Measurements from ENCODE around the gene KLF7. TPM values are rescaled to one million over a fixed set of nuclear protein-coding genes. Genes with fewer than 3 reads are reported as not detected.

KLF7 gene
- total RNA-seq, 1 experiment from 2014 or later, result 19.9 TPM

- DNase-seq, result no peak
- Histone ChIP-seq H3K36me3 (replicated peaks; ENCODE audit: control insufficient read depth, insufficient read depth, low read length) (no peaks in the 10 kb centered on the region), H3K4me3 (ENCODE audit: insufficient read depth, low read depth, low read length) (no peak overlapping the region), H3K27me3 (ENCODE audit: control insufficient read depth, insufficient read depth, low read length) (no peaks in the 10 kb centered on the region)
Observed at GRCh38 chr2:207073412-207073800, 92.3 kb downstream of the KLF7 start.

GRCh38 chr2:207072571-207072970, 93.2 kb downstream of the KLF7 start:
- Histone ChIP-seq H3K36me3 (replicated peaks; ENCODE audit: control insufficient read depth, insufficient read depth, low read length) (no peaks in the 10 kb centered on the region), H3K27me3 (ENCODE audit: control insufficient read depth, insufficient read depth, low read length) (no peaks in the 10 kb centered on the region), H3K4me3 (ENCODE audit: insufficient read depth, low read depth, low read length) (no peak overlapping the region)
- DNase-seq, result no peak

- H3K36me3 ChIP-seq (replicated peaks; ENCODE audit: control insufficient read depth, insufficient read depth, low read length), result no peaks in the 10 kb centered on the region
- H3K4me3 ChIP-seq (ENCODE audit: insufficient read depth, low read depth, low read length), result no peak overlapping the region
- no peak for DNase-seq
- no peaks in the 10 kb centered on the region for H3K27me3 ChIP-seq (ENCODE audit: control insufficient read depth, insufficient read depth, low read length)
Observed at GRCh38 chr2:207071820-207072219, 93.9 kb downstream of the KLF7 start.

GRCh38 chr2:207067473-207067872, 98.3 kb downstream of the KLF7 start:
- H3K27me3 ChIP-seq (ENCODE audit: control insufficient read depth, insufficient read depth, low read length), result no peaks in the 10 kb centered on the region
- H3K4me3 ChIP-seq (ENCODE audit: insufficient read depth, low read depth, low read length), result no peak overlapping the region
- no peaks in the 10 kb centered on the region for H3K36me3 ChIP-seq (replicated peaks; ENCODE audit: control insufficient read depth, insufficient read depth, low read length)
- DNase-seq, result no peak

GRCh38 chr2:207066791-207067460, 98.8 kb downstream of the KLF7 start:
- Histone ChIP-seq H3K36me3 (replicated peaks; ENCODE audit: control insufficient read depth, insufficient read depth, low read length) (no peaks in the 10 kb centered on the region), H3K27me3 (ENCODE audit: control insufficient read depth, insufficient read depth, low read length) (no peaks in the 10 kb centered on the region), H3K4me3 (ENCODE audit: insufficient read depth, low read depth, low read length) (no peak overlapping the region)
- no peak for DNase-seq

GRCh38 chr2:207066166-207066565, 99.6 kb downstream of the KLF7 start:
- H3K36me3 ChIP-seq (replicated peaks; ENCODE audit: control insufficient read depth, insufficient read depth, low read length), result no peaks in the 10 kb centered on the region
- no peak overlapping the region for H3K4me3 ChIP-seq (ENCODE audit: insufficient read depth, low read depth, low read length)
- no peak for DNase-seq
- H3K27me3 ChIP-seq (ENCODE audit: control insufficient read depth, insufficient read depth, low read length), result no peaks in the 10 kb centered on the region

GRCh38 chr2:207064128-207064690, 101.5 kb downstream of the KLF7 start:
- Histone ChIP-seq H3K27me3 (ENCODE audit: control insufficient read depth, insufficient read depth, low read length) (no peaks in the 10 kb centered on the region), H3K4me3 (ENCODE audit: insufficient read depth, low read depth, low read length) (no peak overlapping the region), H3K36me3 (replicated peaks; ENCODE audit: control insufficient read depth, insufficient read depth, low read length) (no peaks in the 10 kb centered on the region)
- DNase-seq, result no peak

- Histone ChIP-seq H3K27me3 (ENCODE audit: control insufficient read depth, insufficient read depth, low read length) (no peaks in the 10 kb centered on the region), H3K4me3 (ENCODE audit: insufficient read depth, low read depth, low read length) (no peak overlapping the region), H3K36me3 (replicated peaks; ENCODE audit: control insufficient read depth, insufficient read depth, low read length) (no peaks in the 10 kb centered on the region)
- DNase-seq, result no peak
Observed at GRCh38 chr2:207061181-207061580, 104.6 kb downstream of the KLF7 start.

GRCh38 chr2:207055257-207055656, 110.5 kb downstream of the KLF7 start:
- Histone ChIP-seq H3K36me3 (replicated peaks; ENCODE audit: control insufficient read depth, insufficient read depth, low read length) (no peaks in the 10 kb centered on the region), H3K4me3 (ENCODE audit: insufficient read depth, low read depth, low read length) (no peak overlapping the region), H3K27me3 (ENCODE audit: control insufficient read depth, insufficient read depth, low read length) (no peaks in the 10 kb centered on the region)
- DNase-seq, result no peak

- Histone ChIP-seq H3K4me3 (ENCODE audit: insufficient read depth, low read depth, low read length) (no peak overlapping the region), H3K27me3 (ENCODE audit: control insufficient read depth, insufficient read depth, low read length) (no peaks in the 10 kb centered on the region), H3K36me3 (replicated peaks; ENCODE audit: control insufficient read depth, insufficient read depth, low read length) (no peaks in the 10 kb centered on the region)
- DNase-seq, result no peak
Observed at GRCh38 chr2:207054521-207054920, 111.2 kb downstream of the KLF7 start.

- Histone ChIP-seq H3K36me3 (replicated peaks; ENCODE audit: control insufficient read depth, insufficient read depth, low read length) (no peaks in the 10 kb centered on the region), H3K27me3 (ENCODE audit: control insufficient read depth, insufficient read depth, low read length) (no peaks in the 10 kb centered on the region), H3K4me3 (ENCODE audit: insufficient read depth, low read depth, low read length) (no peak overlapping the region)
- no peak for DNase-seq
Observed at GRCh38 chr2:207051385-207051965, 114.3 kb downstream of the KLF7 start.

- DNase-seq, result no peak
- Histone ChIP-seq H3K36me3 (replicated peaks; ENCODE audit: control insufficient read depth, insufficient read depth, low read length) (no peaks in the 10 kb centered on the region), H3K27me3 (ENCODE audit: control insufficient read depth, insufficient read depth, low read length) (no peaks in the 10 kb centered on the region), H3K4me3 (ENCODE audit: insufficient read depth, low read depth, low read length) (no peak overlapping the region)
Observed at GRCh38 chr2:207049122-207049521, 116.6 kb downstream of the KLF7 start.

GRCh38 chr2:207048416-207048815, 117.3 kb downstream of the KLF7 start:
- no peak for DNase-seq
- Histone ChIP-seq H3K4me3 (ENCODE audit: insufficient read depth, low read depth, low read length) (no peak overlapping the region), H3K27me3 (ENCODE audit: control insufficient read depth, insufficient read depth, low read length) (no peaks in the 10 kb centered on the region), H3K36me3 (replicated peaks; ENCODE audit: control insufficient read depth, insufficient read depth, low read length) (no peaks in the 10 kb centered on the region)

- no peak overlapping the region for H3K4me3 ChIP-seq (ENCODE audit: insufficient read depth, low read depth, low read length)
- DNase-seq, result no peak
- H3K36me3 ChIP-seq (replicated peaks; ENCODE audit: control insufficient read depth, insufficient read depth, low read length), result no peaks in the 10 kb centered on the region
- no peaks in the 10 kb centered on the region for H3K27me3 ChIP-seq (ENCODE audit: control insufficient read depth, insufficient read depth, low read length)
Observed at GRCh38 chr2:207046724-207047123, 119.0 kb downstream of the KLF7 start.

GRCh38 chr2:207045531-207045930, 120.2 kb downstream of the KLF7 start:
- no peaks in the 10 kb centered on the region for H3K27me3 ChIP-seq (ENCODE audit: control insufficient read depth, insufficient read depth, low read length)
- no peak for DNase-seq
- H3K4me3 ChIP-seq (ENCODE audit: insufficient read depth, low read depth, low read length), result no peak overlapping the region
- H3K36me3 ChIP-seq (replicated peaks; ENCODE audit: control insufficient read depth, insufficient read depth, low read length), result no peaks in the 10 kb centered on the region

Measured in H7 (cell line).